Parathyroid adenoma (tissue), 2 donors: ENCODE measurements around the gene MKLN1.

Experiments used
- H2AFZ ChIP-seq: fragments of 300-600 bp; sonication (generic); one replicate; pipeline ENCODE4 v1.7.0; 2017; ENCODE audit warnings: antibody characterized with exemption, mild to moderate bottlenecking
- H3K27ac ChIP-seq: fragments of 300-600 bp; sonication (generic); one replicate; pipeline ENCODE4 v1.7.0; 2017
- H3K27me3 ChIP-seq: fragments of 300-600 bp; sonication (generic); one replicate; pipeline ENCODE4 v1.7.0; 2017; ENCODE audit warnings: low read length; ENCODE audit not compliant: control insufficient read depth, insufficient read depth
- H3K36me3 ChIP-seq: fragments of 300-600 bp; sonication (generic); one replicate; pipeline ENCODE4 v1.7.0; 2017; ENCODE audit warnings: low read length; ENCODE audit not compliant: control insufficient read depth, insufficient read depth
- H3K4me1 ChIP-seq: fragments of 300-600 bp; sonication (generic); one replicate; pipeline ENCODE4 v1.7.0; 2017; ENCODE audit warnings: control low read depth
- H3K4me2 ChIP-seq: fragments of 300-600 bp; sonication (generic); one replicate; pipeline ENCODE4 v1.7.0; 2017; ENCODE audit warnings: low read length
- H3K4me3 ChIP-seq: fragments of 300-600 bp; sonication (generic); one replicate; pipeline ENCODE4 v1.7.0; 2017; ENCODE audit warnings: low read depth, low read length
- H3K79me2 ChIP-seq: fragments of 300-600 bp; sonication (generic); one replicate; pipeline ENCODE4 v1.7.0; 2017; ENCODE audit warnings: control low read depth
- H3K9ac ChIP-seq: fragments of 300-600 bp; sonication (generic); one replicate; pipeline ENCODE4 v1.7.0; 2017; ENCODE audit warnings: mild to moderate bottlenecking
- H3K9me3 ChIP-seq: fragments of 300-600 bp; sonication (generic); one replicate; pipeline ENCODE4 v1.7.0; 2017; ENCODE audit warnings: low read length; ENCODE audit not compliant: control insufficient read depth
- TF ChIP-seq, protein P1 (sequence below): fragments of 300-600 bp; sonication (generic); IDR thresholded peaks from one replicate; pipeline ENCODE4 v1.7.0; 2017; ENCODE audit warnings: antibody characterized with exemption, mild to moderate bottlenecking
- donor health status: primary hyperparathyroidism.

MKLN1 gene

DNA sequence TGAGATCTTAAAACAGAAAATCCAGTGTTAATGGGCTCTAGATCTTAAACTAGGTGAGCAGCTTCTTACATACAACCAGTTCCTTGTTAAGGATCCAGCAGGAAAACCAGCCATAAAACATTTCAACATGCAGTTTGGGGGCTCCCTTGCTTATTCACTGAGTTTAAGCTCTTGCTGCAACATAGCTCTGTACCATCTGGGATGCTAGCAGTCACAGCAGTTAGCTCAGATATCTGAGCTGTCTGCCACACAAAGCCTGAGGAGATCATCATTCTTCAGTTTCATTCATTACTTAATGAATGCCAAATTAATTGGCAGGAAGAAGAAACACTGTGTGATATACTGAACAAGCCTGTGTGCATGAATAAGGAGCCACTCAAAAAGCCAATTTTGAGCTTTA, 165.9 kb downstream of the MKLN1 start:
- no peak overlapping the region for H3K4me3 ChIP-seq
- H3K27ac ChIP-seq, result no peak overlapping the region
- H3K4me2 ChIP-seq, result no peak overlapping the region
- H3K79me2 ChIP-seq, result no peaks in the 10 kb centered on the region
- no peaks in the 10 kb centered on the region for H3K4me1 ChIP-seq
- H3K27me3 ChIP-seq, result no peaks in the 10 kb centered on the region
- H3K9me3 ChIP-seq, result no peaks in the 10 kb centered on the region
- no peak overlapping the region for H3K9ac ChIP-seq
- TF ChIP-seq, protein P1, sequence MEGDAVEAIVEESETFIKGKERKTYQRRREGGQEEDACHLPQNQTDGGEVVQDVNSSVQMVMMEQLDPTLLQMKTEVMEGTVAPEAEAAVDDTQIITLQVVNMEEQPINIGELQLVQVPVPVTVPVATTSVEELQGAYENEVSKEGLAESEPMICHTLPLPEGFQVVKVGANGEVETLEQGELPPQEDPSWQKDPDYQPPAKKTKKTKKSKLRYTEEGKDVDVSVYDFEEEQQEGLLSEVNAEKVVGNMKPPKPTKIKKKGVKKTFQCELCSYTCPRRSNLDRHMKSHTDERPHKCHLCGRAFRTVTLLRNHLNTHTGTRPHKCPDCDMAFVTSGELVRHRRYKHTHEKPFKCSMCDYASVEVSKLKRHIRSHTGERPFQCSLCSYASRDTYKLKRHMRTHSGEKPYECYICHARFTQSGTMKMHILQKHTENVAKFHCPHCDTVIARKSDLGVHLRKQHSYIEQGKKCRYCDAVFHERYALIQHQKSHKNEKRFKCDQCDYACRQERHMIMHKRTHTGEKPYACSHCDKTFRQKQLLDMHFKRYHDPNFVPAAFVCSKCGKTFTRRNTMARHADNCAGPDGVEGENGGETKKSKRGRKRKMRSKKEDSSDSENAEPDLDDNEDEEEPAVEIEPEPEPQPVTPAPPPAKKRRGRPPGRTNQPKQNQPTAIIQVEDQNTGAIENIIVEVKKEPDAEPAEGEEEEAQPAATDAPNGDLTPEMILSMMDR, result no peak
- H2AFZ ChIP-seq, result no peak overlapping the region
- H3K36me3 ChIP-seq, result no peaks in the 10 kb centered on the region

DNA sequence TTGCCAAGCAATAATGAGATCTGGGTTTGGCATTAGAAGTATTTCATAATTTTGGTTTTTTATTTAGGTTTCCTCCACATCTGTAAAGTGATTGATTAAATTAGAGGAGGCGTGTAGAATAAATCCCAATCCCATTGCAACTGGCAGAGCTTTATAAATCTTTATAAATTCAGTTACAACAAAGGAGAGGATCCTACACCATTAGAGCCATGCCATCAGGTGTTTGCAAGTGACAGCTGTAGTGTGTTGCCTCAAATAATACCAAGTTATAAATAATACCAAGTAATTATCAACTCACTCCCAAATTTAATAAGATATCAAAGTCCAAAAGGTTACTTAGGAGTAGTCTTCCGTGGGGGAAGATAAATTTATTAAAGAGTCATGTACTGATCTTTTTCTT, 166.5 kb downstream of the MKLN1 start:
- no peak overlapping the region for H3K9ac ChIP-seq
- H3K4me2 ChIP-seq, result no peak overlapping the region
- no peaks in the 10 kb centered on the region for H3K36me3 ChIP-seq
- no peaks in the 10 kb centered on the region for H3K4me1 ChIP-seq
- H3K27ac ChIP-seq, result no peak overlapping the region
- no peaks in the 10 kb centered on the region for H3K79me2 ChIP-seq
- TF ChIP-seq, protein P1, result no peak
- no peak overlapping the region for H3K4me3 ChIP-seq
- no peak overlapping the region for H2AFZ ChIP-seq
- no peaks in the 10 kb centered on the region for H3K27me3 ChIP-seq
- H3K9me3 ChIP-seq, result no peaks in the 10 kb centered on the region

DNA sequence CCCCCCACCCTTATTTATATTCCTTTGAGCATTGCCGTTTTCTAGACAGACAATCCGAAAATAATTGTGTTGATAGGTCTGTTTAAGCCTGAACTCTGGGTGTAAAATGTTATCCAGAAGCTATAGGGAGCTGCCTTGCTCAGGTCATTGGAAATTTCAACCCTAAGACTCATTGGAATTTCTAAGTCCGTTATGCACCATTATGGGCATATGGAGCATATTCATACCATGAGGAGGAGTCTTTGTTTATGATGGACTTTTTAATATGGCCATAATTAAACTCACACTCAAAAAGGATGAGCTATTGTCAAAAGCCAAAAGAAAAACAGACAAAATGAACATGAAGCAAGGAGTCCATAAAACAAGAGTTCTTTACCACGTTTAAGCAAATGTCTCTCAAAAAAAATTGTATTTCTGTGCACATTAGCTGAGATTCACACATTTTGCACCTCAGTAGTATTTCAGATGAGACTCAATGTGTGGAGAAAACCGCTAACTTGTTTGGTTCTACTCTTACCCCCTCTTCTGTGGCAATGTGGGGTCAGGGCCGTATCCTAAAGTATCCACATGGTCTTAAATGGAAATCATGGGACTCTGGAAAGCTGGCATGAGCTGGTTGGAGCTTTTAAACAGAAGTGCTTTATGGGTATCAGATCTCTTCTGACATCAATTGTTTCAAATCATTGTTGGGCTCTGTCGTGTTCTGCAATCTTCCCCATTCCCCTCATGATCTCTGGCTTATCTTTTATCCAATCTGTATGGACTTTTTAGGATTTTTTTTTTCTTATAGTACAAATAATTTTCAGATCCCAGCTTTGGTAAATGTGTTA, 168.2 kb downstream of the MKLN1 start:
- TF ChIP-seq, protein P1, result no peak
- Histone ChIP-seq H3K9me3 (no peaks in the 10 kb centered on the region), H3K9ac (no peak overlapping the region), H3K4me2 (no peak overlapping the region), H3K4me1 (no peaks in the 10 kb centered on the region), H3K79me2 (no peaks in the 10 kb centered on the region), H3K27ac (no peak overlapping the region), H3K27me3 (no peaks in the 10 kb centered on the region), H3K36me3 (no peaks in the 10 kb centered on the region), H2AFZ (no peak overlapping the region), H3K4me3 (no peak overlapping the region)

DNA sequence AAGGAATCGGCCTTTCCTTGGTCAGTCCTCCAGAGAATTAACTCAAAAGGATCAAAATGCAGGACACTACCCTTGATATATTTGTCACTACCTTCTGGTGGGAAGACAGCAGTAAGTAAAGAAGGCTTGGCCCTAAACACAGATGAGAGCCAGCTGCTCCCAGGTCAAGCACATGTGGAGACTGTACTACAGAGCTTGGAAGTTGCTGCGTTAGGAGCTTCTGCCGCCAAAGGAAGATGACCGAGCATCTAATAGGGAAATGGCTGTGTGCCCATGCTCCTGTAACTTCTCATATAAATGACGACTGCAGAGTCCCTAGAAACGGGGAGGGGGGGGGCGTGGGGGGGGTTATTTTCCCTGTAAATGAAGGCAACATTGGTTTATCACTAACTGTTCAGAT, 169.8 kb downstream of the MKLN1 start:
- Histone ChIP-seq H3K27ac (no peak overlapping the region), H3K79me2 (no peaks in the 10 kb centered on the region), H3K9ac (no peak overlapping the region), H2AFZ (no peak overlapping the region), H3K4me2 (no peak overlapping the region), H3K36me3 (no peaks in the 10 kb centered on the region), H3K9me3 (no peaks in the 10 kb centered on the region), H3K4me1 (no peaks in the 10 kb centered on the region), H3K27me3 (no peaks in the 10 kb centered on the region), H3K4me3 (no peak overlapping the region)
- TF ChIP-seq, protein P1, result no peak
